Epidermal melanocyte (primary cell): ENCODE results near the gene AMBRA1.

Source experiments
- DNase-seq: peaks from one replicate; pipeline ENCODE4 v3.0.0; 2011; ENCODE audit warnings: low spot score; ENCODE audit not compliant: insufficient read length

AMBRA1 gene

DNA sequence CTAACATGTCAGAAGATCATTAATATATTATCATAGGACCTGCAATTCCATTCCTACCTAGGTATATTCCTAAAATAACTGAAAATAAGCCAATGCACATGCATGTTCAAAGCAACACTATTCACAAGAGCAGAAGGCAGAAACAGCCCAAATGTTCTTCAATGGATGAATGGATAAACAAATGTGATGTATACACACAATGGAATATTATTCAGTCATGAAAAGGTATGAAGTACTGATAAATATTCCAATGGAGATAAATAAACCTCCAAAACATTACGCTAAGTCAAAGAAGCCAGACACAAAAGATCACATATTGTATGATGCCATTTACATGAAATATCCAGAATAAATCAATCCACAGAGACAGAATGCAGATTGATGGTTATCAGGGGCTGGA lies 16.8 kb downstream of the AMBRA1 start:
- DNase-seq: no peak

- DNase-seq: no peak
These were observed 19.2 kb downstream of the AMBRA1 start for GRCh38 chr11:46574656-46575055.

DNA sequence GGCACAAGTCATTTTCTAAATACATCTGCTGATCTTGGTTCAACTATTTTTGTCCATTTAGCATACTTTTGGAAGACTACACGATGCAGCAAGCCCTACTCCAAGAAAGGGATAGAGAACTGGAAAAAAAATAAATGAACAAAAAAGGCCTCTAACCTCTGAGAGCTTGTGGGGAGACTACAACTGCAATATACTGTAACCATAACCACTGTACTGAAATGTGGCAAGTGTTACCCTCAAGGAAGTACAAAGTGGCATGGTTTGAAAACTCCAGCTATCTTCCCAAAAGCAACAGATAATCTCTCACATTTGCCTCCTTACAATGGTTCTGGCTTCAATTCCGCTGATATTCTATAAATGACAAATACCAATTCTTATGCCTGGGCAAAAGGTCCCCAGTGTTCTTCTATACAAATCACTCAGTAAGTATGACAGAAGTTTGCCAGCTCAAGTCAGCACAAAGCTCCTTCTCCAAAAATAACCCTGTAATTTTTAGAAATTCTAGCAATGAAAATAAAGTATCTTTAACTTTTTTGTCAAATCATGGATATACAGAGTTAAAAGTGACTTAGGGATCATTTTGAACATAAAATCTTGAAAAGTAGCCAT lies 22.9 kb downstream of the AMBRA1 start:
- DNase-seq: no peak

DNA sequence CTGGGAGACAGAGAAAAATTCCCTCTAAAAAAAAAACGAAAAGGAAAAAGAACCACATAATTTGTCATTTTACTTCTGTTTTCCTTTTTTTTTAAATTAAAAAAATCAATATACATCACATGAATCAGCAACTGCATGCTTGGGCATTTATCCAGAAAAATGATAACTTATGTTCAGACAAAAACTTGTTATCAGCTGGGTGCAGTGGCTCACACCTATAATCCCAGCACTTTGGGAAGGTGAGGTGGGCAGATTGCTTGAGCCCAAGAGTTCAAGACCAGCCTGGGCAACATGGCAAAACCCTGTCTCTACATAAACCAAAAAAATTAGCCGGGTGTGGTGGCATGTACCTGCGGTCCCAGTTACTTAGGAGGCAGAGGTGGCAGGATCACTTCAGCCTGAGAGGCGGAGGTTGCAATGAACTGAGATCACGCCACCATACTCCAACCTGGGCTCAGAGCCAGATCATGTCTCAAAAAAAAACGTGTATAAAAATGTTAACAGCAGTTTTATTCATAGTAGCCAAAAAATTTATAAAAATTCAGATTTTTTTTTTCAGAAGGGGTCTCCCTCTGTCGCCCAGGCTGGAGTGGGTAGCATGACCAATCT lies 28.5 kb downstream of the AMBRA1 start:
- DNase-seq: no peak

DNA sequence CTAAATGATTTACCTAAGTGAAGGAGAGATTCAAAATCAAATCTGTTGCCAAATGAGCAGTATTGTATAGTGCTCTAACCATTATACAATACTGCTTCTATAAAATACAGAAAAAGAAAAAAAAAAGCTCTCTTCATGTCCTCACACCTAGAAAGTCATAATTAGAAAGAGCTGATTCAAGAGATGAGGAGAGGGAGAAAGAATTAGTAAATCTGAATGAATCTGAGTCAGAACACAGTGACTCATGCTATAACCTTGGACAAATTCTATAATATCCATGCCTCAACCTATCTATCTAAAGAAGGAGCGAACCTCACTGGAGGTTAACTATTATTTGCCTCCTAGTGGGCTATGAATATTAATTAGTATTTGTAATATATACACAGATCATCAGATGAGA lies 29.4 kb downstream of the AMBRA1 start:
- DNase-seq: no peak

- DNase-seq: no peak
These were observed 31.3 kb downstream of the AMBRA1 start for GRCh38 chr11:46562527-46562926.

DNA sequence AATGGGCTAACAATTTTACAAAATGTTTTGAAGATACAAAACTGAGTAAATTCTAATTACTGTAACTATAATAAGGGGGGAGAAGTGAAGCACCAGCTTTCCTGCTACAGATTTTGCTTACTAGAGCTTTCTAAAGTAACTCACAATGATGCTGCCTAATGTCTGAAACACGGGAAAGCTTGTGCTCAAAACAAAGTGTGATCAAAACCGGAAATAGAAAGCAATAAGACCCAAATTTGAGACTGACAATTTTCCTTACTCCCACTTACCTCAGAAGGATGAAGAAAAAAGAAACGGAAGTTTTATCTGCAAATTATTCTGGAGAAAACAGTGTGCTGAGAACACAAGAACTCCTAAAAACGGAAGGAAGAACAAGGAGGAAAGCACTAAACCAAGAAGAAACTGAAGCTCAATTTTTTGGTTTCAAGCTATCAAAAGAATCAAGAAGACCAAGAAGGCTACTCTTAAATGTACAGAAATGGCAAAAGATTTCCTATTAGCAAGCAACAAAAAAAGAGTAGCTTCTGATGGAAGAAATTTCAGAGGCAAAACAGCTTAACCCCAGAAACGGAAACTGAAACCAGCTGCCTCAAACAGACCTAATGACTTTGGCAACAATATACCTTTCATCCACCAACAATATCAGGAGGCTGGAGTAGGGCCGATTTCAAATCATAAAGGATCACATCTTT lies 33.4 kb downstream of the AMBRA1 start:
- no peak for DNase-seq

DNA sequence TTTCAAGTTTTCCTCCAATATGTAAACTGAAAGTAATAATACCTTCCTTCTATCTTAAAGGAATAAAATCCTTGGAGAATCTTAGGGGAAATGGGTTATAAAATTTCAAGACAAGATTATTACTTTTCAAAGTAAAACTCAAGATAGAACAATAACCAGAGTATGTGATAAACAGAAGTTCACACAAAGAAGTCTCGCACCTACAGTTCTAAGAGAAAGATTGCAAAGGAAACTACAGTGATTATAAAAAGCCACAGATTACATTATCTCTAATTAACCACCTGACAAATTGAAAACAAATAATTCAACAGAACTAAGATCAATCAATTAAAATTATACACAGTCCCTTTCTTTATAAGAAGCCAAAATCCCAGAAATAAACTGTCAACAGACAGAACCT lies 34.0 kb downstream of the AMBRA1 start:
- no peak for DNase-seq

DNA sequence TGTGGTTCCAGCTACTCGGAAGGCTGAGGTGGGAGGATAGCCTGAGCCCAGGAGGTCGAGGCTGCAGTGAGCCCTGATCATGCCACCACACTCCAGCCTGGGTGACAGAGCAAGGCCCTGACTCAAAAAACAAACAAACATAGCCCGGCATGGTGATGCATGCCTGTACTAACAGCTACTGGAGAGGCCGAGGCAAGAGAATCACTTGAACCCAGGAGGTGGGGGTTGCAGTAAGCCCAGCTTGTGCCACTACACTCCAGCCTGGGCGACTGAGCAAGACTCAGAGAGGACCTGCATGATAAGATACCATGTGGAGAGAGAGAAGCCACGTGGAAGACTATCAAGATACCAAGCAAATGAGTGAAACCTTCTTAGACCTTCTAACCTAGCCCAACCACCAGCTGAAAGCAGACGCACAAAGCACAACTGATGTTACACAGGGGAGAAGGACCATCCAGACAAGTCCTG lies 36.1 kb downstream of the AMBRA1 start:
- DNase-seq: no peak

DNA sequence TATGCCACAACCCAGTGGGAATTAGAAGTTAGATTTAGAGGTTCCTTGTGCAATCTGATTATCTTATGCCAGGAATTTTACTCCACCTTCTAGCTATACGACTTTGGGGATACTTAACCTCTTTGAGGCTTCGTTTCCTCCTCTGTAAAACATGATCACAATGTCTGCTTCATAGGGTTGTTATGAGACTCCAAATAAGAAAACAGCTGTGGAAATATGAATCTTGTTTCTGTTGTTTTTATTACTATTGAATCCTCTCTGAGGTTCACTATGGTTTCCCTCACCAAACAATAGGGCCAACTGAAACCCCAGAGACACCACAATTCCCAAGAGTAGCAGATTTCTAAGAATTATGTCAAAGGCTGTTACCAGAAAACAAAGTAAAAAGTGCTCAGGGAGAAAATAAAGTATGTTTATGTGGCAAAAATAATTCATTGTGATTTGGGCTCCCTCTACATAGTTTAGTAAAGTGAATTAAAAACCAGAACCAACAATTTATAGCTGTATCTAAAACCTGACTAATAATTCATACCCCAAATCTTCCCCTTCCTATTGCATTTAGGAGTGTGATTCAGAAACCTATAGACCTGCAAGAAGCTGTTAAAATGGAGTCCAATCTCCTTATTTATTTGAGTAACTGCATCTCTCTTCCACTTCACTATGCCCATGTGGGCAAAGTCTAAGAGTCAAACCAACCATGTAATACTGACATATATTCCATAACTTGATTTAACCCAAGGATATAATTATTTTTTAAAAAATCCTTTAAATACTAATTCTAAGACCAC lies 38.4 kb downstream of the AMBRA1 start:
- no peak for DNase-seq

DNA sequence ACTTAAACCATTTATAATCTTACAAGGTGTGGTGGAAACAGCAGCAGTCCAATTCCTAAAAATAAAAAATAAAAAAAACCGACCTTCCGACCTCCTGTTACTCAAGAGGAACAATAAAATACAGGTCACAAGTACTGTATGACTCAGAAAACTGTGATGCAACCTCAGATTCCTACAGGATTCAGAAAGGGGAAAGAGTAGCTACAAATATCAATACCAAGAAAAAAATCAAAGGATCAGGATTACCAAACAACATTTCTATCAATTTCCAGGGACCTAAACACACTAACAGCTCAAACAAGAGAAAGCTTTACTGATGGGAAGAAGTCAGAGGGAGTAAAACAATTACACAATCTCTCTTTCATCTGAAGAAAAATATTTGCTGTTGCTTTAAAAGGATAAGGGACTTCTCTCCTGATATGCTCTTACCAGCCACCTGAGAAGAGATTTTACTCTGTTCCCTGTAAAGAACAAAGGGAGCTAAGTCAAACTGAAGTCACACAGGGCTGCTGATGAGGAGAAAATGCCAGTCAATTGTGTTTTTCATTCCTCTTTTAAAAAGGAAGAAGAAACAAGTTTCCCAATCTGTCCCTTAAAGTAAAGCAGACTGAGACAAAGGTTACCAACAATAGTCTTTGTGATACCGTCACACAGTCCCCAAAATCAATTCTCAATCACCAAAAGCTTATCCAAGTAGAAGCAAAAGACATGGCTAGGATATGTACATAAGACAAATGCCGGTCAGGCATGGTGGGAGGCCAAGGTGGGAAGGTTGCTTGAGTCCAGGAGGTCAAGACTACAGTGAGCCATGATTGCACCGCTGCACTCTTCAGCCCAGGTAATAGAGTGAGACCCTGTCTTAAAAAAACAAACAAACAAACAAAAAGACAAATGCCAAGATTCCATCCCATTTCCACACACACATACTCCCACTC lies 39.3 kb downstream of the AMBRA1 start:
- DNase-seq: no peak

DNA sequence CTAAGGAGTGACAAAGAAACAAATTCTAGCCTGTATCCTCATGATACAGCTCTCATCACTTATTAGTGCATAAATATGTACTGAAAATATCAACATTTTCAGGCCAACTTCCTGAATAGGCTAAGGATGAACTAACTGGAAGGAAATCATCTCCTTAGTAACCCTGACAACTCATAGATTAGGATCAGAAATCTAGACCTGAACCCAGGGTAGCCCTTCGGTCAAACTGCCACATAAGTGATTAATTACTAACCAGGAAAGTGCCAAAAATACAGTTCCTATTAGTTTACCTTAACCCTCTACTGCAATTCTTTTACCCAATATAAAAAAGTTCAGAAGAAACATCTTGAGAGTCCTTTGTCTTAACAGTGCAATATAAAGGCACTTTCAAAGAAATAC lies 40.0 kb downstream of the AMBRA1 start:
- DNase-seq: no peak

GRCh38 chr11:46551261-46551660 lies 42.6 kb downstream of the AMBRA1 start:
- no peak for DNase-seq

GRCh38 chr11:46547579-46547978 lies 46.2 kb downstream of the AMBRA1 start:
- DNase-seq: no peak

- DNase-seq: no peak
These were observed 50.3 kb downstream of the AMBRA1 start for GRCh38 chr11:46543564-46543963.

GRCh38 chr11:46541593-46542371 lies 52.0 kb downstream of the AMBRA1 start:
- no peak for DNase-seq

DNA sequence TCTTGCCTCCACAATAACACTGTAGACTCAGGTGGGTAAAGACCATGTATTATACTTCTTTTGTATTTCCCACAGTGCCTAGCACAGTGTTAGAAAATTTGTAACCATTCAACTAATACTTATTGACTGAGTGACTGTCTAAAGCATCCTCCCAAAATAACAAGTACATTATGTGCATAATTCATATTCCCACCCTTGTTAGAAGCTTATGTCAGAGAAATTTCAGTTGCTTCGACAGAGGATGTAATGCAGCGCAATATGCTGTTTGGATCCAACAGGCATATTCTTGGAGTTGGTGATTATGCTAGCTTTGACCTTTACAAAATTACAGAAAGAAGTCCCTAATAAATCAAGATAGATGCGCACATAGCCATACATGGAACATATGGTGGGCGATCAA lies 53.0 kb downstream of the AMBRA1 start:
- no peak for DNase-seq

- peak; percentile 68 for DNase-seq
These were observed 56.1 kb downstream of the AMBRA1 start for GRCh38 chr11:46537537-46538295.

DNA sequence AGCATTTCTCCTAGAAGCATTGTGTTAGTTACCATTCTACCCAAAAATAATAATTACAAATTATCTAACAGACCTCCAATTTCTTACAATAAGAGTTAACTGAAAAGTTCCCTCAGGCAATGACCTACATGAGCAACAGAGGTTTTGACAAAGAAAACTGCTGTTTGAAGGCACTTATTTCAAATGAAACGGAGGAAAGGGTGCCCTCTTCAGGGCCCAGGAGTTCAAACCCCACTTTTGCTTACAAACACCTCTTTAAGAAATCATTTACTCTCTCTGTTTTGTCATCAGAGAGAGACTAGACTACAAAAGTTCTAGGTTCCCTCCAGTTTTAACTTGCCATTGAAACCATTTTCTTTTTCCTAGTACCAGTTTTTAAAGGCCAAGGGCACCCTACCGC lies 56.7 kb downstream of the AMBRA1 start:
- DNase-seq: no peak
